GM18870 (cell line): ENCODE results near the gene MMD2.
"Not testable (repeated sequence)": the region's sequence is repeated elsewhere in the genome, so short reads cannot be mapped to it uniquely, and the experiment has no call there.

Experiments
- ATAC-seq: cut with Tn5 transposase; IDR thresholded peaks from one replicate; pipeline ENCODE4 v1.9.1; 2021; ENCODE audit warnings: moderate library complexity; ENCODE audit not compliant: unreplicated experiment

Gene MMD2

DNA sequence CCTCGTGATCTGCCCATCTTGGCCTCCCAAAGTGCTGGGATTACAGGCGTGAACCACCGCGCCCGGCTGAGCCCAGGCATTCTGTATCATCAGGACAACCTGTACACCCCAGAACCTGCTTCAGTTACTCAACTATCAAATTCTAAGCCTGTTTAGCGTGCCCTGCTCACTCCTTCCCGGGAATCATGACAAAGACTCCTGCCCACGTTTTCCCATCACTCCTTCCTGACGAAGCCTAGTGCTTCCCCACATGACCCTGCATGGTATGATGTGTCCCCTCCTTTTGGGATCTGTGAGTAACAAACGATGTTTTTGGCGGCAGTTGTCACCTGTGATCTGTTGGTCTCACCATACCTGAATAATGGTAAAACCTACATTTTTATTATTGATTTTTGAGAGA is 63.2 kb downstream of the MMD2 start:
- no peak for ATAC-seq

GRCh38 chr7:4894482-4894881 is 64.5 kb downstream of the MMD2 start:
- no peak for ATAC-seq

DNA sequence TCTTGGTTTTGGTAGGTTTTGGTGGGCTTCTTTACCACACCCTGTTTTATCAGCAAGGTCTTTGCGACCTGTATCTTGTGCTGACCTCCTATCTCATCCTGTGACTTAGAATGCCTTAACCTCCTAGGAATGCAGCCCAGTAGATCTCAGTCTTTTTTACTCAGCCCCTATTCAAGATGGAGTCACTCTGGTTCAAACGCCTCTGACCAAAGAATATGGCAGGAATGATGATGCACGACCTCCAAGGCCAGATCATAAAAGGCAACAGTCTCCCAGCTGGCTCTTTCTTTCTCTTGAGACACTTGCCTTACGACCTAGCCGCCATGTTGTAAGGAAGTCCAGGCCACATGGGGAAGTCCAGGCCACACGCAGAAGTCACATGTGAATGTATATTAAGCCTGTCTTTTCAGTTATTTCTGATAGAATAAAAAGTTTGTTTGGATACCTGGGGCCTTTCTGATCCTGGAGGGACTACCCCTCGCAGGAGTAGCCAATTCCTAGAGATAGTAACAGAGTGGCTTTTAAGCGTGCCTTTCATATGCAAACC is 65.0 kb downstream of the MMD2 start:
- ATAC-seq: no peak

DNA sequence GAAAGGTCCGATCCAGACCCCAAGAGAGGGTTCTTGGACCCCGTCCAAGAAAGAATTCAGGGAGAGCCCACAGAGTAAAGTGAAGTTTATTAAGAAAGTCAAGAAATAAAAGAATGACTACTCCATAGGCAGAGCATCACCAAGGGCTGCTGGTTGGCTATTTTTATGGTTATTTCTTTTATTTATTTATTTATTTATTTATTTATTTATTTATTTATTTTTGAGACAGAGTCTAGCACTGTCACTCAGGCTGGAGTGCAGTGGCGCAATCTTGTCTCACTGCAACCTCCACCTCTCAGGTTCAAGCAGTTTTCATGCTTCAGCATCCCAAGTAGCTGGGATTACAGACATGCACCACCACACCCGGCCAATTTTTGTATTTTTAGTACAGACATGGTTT is 65.8 kb downstream of the MMD2 start:
- not testable (repeated sequence) for ATAC-seq

DNA sequence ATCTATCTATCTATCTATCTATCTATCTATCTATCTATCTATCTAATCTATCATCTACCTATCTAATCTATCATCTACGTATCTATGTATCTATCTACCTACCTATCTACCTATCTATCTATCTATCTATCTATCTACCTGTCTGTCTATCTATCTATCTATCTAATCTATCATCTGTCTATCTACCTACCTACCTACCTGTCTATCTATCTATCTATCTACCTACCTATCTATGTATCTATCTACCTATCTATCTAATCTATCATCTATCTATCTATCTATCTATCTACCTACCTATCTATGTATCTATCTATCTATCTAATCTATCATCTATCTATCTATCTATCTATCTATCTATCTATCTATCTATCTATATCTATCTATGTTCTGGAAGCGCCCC is 67.5 kb downstream of the MMD2 start:
- ATAC-seq: not testable (repeated sequence)

- ATAC-seq: no peak
These were observed 69.3 kb downstream of the MMD2 start for GRCh38 chr7:4889682-4890081.

GRCh38 chr7:4888161-4888560 is 70.8 kb downstream of the MMD2 start:
- no peak for ATAC-seq

DNA sequence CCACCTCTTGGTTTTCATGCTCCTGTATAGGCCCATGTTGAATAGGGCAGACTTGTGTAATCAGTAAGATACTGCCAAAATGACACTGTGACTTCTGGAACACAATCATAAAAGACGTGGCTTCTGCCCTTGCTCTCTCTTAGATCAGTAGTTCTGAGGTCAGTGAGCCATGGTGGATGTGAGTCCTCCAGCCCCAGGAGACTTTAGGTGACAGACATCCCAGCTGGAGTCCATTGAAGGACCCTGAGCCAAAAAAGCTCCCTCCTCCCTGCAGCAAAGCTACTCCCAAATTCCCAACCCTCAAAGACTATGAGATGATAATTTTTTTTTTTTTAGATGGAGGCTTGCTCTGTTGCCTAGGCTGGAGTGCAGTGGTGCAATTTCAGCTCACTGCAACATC is 72.3 kb downstream of the MMD2 start:
- ATAC-seq: no peak

DNA sequence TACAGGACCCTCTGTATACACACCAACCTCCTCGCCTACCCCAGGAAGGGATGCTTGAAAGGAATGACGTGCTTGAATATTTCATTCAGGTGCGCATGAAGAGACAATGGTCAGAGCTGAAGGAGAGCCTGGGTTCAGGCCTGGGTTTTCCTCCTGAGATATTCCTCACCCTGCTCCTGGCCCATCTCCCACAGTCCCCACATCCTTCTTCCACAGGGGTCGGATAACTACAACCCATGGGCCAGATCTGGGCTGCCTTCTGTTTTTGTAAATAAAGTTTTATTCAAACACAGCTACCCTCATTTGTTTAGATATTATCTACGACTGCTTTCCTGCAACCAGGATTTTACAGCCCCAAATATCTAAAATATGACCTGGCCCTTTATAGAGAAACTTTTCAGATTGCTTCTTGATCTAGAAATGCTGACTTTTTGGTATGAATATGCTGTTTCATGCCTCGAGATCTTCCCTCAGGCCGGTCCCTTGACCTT is 73.6 kb downstream of the MMD2 start:
- no peak for ATAC-seq

DNA sequence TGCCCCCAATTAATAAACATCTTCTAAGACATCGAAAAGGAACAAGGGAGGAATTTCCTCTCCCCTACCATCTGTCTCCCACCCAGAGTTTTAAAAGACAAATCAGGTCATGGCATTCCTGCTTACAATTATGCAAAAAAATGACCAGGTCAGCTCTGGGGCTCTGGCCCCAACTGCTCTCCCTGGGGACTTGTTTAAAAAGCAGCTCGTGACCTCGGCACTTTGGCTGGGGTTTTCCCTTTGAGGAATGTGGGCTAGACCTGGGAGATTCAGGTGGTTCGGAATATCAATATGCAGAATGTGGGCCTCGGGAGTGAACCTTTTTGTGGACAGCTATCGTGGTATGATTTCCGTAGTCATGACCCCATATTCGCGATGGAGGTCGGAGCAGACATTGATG is 74.8 kb downstream of the MMD2 start:
- no peak for ATAC-seq

DNA sequence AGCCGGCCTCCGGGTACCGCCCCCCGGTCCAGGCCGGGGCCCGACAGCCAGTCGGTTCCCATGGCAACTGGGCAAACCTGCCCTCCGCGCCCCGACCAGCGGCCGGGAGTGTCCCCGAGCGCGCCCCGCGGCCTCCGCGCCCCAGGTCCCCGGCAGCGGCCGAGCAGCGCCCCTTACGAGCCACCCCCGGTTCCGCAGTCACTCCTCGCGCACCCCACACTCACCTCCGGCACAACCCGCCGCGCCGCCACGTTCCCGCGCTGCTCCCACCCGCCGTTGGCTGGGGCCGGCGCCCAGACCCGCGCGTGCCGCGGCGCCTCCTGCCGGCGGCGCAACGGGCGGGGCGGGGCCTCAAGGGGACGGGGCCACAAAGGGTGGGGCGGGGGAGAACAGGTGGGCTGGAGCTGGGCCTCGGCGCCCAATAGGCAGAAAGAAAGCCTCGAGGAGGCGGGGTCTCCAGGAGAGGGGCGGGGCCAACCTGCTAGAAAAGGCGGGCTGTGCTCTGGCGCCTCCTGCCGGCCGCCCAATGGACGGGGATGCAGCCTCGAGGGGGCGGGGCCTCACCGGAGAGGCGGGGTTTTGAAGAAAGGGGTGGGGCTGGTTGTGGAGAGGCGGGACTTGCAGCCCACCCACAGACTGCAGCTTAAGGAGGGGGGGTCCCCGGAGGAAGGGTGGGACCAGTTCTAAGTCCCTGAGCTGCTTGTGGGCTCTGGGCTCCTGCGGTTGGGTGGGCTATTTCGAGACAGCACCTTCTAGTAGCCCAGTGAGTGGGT is 75.4 kb downstream of the MMD2 start, which contains the start of gene RADIL:
Gene RADIL, minus strand, starts transcription at position 345 of the 773 bp plus-strand sequence. CDS start 5,577 bp downstream, outside the sequence.
- no peak for ATAC-seq

GRCh38 chr7:4883033-4883371 is 76.0 kb downstream of the MMD2 start:
- no peak for ATAC-seq

DNA sequence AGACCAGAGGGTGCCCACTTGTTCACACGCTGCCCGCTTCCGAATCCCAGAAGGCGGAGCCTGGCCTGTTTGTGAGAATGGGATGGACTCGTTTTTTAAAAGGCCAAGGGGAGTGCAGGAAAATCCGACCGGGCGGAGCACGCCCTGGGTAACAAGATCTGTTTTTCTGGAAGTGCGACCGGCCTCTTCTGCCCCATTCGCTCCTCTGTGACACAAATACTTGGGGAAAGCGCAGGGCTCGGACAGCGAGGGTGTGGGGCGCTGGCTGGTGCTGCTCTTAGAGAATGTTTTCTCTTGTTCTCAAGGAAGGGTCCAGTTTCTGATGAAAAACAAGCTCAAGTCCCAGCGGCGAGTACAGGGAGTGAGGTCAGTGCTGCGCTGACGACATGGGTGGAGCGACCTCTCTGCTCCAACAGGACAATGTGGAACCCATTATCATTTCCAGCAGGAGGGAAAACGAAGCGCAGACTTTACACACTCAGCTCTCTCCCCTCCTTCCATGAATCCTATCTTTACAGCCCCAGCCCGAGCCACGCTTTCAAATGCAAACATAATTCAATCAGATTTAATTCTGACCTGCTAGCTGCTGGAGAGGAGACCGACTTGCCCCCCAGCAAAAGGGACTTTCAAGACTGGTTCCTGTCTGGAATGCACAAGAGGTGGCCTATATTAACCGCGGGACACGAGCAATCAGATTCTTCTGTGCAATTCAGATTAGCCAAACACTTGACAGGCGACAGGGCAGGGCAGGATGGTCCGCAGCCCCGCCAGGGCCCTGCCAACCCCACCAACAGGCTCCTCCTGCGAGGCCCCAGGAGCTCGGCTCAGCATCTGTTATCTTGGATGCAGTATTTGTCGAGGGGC is 76.6 kb downstream of the MMD2 start:
- no peak for ATAC-seq

GRCh38 chr7:4880218-4880617 is 78.8 kb downstream of the MMD2 start:
- ATAC-seq: no peak

GRCh38 chr7:4879396-4880081 is 79.4 kb downstream of the MMD2 start:
- no peak for ATAC-seq

DNA sequence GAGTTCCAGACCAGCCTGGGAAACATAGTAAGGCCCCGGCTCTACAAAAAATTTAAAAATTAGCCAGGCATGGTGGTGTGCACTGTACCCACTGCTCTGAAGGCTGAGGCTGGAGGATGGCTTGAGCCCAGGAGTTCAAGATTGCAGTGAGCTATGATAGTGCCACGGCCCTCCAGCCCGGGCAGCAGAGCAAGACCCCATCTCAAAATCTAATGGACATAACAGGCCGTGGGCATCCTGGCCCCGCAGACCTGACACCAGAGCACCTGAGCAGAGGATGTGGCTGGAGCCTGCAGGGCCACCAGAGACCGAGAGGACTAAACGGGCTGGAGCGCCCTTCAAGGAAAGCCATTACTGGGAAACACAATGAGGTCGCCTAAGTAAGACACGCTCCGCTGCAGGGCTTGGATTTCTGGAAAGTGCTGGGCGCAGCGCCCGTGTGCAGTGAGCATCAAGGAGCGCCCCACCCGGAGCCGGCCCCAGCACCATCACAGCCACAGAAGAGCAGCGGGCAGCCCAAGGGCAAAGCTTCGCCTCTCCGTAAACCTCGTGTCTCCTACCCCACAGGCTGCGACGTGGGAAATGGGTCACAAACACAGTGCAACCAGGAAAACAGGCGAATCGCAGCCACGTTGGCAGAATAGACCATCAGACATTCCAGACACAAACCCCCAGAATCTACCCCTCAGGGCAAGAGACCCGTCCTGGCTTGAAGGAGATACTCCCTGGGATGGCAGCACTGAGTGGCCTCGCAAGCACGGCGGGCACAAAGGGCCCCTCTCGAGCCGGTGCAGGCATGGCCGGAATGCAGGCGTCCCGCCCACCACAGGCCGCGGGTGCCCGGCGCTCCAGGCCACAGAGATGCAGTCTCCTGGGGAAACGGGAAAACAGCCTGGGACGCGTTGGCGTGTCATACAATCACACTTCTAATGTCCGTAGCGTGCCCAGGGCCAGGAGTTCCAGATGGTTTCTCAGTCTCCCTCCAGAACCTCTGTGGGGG is 80.4 kb downstream of the MMD2 start:
- ATAC-seq: no peak

DNA sequence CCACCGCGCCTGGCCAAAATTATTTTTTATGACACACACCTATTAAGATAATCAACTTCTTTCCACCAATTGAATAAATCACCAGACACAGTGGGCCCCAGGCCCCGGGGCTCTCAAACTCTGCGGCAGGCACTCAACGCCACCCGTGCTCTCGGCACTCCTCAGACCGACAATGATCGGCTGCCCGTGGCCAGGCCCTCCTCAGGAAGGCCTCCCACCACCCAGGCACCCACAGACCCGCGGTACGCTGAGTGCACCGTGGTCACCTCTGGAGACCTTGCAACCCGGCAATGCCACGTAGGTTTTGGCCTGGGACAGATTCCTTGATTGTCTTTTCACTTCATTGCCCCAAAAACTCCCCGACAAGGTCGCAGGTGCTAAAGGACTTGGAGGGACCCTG is 82.4 kb downstream of the MMD2 start:
- ATAC-seq: no peak

DNA sequence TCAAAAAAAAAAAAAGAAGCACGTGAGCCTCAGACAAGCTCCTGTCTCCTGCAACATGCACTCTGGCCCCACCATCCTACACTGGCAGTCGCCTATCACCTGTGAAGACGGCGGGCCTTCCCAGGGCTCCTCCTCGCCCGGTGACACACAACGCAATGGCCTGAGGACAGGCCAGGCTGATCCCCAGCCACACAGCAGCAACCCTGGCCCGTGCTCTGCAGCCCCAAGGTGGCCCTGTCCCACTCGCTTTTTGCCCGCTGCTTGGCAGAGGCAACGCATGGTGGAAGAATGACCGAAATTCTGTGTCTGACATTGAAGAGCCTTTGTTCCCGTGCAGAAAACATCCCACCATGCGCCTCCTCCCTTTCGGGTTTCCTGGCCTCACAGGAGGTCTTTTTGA is 83.6 kb downstream of the MMD2 start:
- no peak for ATAC-seq

DNA sequence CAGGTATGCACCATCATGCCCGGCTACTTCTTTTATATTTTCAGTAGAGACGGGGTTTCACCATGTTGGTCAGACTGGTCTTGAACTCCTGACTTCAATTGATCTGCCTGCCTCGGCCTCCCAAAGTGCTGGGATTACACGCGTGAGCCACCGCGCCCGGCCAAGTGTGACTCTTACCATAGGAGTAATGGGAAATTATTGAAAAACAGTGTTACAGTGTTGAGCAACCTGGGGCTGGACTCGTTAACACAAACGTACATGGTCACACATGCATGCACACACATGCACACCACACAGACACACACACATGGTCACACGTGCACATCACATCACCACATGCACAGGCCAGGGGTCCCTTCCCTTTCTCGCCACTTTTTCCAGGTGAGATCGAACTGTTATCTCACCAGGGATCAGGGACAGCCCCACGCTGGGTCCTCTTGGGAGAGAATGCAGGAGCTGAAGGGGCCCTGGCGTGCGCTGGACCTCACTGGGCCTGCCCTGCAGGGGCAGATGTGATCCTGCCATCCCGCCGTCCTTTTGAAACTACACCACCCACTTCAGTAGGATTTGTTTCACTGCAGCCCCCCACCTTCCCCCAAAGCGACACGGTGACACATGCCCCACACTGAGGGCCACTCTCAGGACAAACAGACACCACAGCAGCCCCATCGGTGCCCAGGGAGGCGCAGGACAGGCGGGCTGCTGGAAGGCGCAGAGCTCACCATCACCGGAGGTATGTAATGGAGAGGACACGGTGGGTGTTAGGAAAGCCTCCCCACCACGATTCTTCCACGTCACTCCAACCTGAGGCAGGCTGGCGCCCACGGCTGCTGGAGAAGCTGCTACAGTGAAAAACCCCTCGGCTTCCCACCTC is 85.7 kb downstream of the MMD2 start:
- ATAC-seq: no peak
